Osteocyte (in vitro differentiated cells): ENCODE results near the gene KLK7. TPM values are rescaled to one million over a fixed set of nuclear protein-coding genes. Genes with fewer than 3 reads are reported as not detected.

Experiments
- DNase-seq: peaks from one replicate; pipeline ENCODE4 v3.0.0; 2021; ENCODE audit warnings: mixed read lengths; ENCODE audit not compliant: unreplicated experiment; ENCODE audit errors: extremely low spot score
- H3K27ac Mint-ChIP-seq: one replicate; pipeline ENCODE4 v1.8.0; 2021; ENCODE audit warnings: mild to moderate bottlenecking, mixed read lengths; ENCODE audit not compliant: unreplicated experiment
- H3K27me3 Mint-ChIP-seq: one replicate; pipeline ENCODE4 v1.8.0; 2021; ENCODE audit warnings: mixed read lengths; ENCODE audit not compliant: unreplicated experiment
- H3K36me3 Mint-ChIP-seq: one replicate; pipeline ENCODE4 v1.8.0; 2021; ENCODE audit warnings: mixed read lengths; ENCODE audit not compliant: unreplicated experiment
- H3K4me1 Mint-ChIP-seq: one replicate; pipeline ENCODE4 v1.8.0; 2021; ENCODE audit warnings: mixed read lengths; ENCODE audit not compliant: unreplicated experiment
- H3K4me3 Mint-ChIP-seq: one replicate; pipeline ENCODE4 v1.8.0; 2021; ENCODE audit warnings: mild to moderate bottlenecking, moderate library complexity, mixed read lengths; ENCODE audit not compliant: unreplicated experiment
- H3K9me3 Mint-ChIP-seq: one replicate; pipeline ENCODE4 v1.8.0; 2021; ENCODE audit warnings: mixed read lengths; ENCODE audit not compliant: unreplicated experiment
- CTCF ChIP-seq: fragments of 200-600 bp; sonication (generic); IDR thresholded peaks from 2 replicates; pipeline ENCODE4 v1.5.0; 2021; ENCODE audit warnings: antibody characterized with exemption, mild to moderate bottlenecking, moderate library complexity
- long read RNA-seq: library from polyadenylated mRNA; unstranded; transcript quantifications from one replicate; pipeline ENCODE4 v2.0.0, GENCODE V29; 2021
- total RNA-seq: library from RNA; stranded (reverse); gene quantifications from 2 replicates; pipeline ENCODE4 v1.2.1, GENCODE V29; 2021

The KLK7 gene
- total RNA-seq = not detected in 2 replicates
- long read RNA-seq = 0 reads

DNA sequence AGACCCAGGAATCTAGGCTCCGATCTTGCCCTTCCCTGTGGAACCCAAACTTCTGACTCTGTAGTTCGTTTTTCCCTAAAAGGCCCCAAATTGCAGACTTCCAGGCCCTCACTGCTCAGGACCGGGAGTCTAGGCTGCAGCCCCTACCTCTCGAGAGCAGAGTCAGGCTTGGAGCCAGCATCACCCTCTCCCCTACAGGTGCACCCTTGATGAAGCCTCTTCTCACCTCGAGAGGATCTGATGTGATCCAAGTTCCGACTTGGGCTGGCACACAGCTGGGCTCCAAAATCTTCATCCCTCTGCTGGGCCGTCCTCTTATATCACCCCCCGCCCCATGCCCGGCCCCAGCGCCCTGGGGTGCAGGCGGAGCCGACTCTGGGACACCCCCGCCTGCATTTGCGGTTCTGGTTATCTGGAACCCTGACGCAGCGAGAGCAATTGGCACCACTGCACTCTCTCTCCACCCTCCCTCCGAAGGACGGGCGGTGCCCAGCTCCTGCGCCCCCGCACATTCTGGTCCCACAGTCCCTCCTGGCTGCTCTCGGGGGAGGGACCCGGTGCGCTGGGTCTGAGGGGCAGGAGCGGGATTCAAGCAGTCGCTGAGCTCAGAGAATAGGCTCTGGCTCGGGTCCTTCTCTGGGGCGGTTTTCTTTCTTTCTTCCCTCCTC is at the start of gene KLK7:
TSS of gene KLK7 (minus strand) at position 293 of the 668 bp plus-strand sequence. CDS start 1,518 bp downstream, outside the sequence.
- no peak within 1 kb of the TSS for H3K4me3 Mint-ChIP-seq
- no peaks in the 10 kb centered on the region for H3K4me1 Mint-ChIP-seq
- no peaks in the 10 kb centered on the region for H3K27me3 Mint-ChIP-seq
- no peaks in the 10 kb centered on the region for H3K36me3 Mint-ChIP-seq
- no peak within 1 kb of the TSS for H3K27ac Mint-ChIP-seq
- H3K9me3 Mint-ChIP-seq = peaks cover 7% of the 10 kb centered on the region
- TF ChIP-seq CTCF = no peak
- DNase-seq = no peak

DNA sequence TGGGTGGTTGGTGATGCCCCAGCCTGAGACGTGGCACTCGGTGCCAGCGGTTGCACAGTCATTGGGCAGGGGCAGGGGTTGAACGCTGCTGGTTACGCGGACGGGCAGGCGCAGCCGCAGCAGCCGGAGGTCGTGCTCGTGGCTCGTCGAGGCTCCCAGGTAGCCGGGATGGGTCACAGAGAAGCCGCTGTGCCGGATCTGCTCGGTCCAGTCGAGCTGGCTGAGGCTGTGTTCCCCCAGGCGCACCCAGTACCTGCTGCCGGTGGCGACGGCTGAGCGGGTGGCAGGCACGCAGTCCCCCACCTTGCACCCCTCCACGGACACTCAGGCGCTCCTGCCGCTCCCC is 48.1 kb upstream of the KLK7 start:
- Mint-ChIP-seq H3K36me3 (no peaks in the 10 kb centered on the region), H3K9me3 (peaks cover 22% of the 10 kb centered on the region), H3K27ac (no peak overlapping the region), H3K27me3 (no peaks in the 10 kb centered on the region), H3K4me1 (no peaks in the 10 kb centered on the region), H3K4me3 (no peak overlapping the region)
- TF ChIP-seq CTCF = no peak
- DNase-seq = no peak

DNA sequence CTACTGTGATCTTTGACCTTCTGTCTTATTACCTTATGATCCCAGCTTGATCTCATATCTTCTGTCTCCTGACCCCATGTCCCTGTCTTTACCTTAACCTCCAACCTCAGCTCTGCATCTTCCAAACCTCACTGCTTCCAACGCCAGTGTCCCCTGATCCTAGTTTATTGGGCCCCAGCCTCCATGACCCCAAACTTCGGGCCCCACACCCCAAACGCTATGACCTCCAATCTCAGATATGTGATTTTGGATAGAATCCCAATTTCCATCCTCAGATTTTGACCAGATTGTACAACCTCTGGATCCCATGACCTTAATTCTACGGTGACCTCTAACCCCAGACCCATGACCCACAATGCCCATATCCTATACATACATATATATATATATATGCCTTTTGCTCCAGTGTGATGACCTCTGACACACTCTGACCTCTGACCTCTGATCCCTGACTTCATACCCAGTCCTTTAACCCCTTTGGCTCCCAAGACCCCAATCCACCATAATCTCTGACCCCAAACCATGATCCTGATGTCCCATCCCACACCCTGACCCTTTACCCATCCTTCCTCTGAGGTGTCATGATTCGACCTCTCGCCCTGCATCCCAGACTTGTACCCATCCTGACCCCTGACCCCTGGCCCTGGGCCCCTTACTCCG is 47.6 kb upstream of the KLK7 start:
- Mint-ChIP-seq H3K4me3 (no peak overlapping the region), H3K27ac (no peak overlapping the region), H3K36me3 (no peaks in the 10 kb centered on the region), H3K9me3 (peaks cover 17% of the 10 kb centered on the region), H3K27me3 (no peaks in the 10 kb centered on the region), H3K4me1 (no peaks in the 10 kb centered on the region)
- TF ChIP-seq CTCF = no peak
- DNase-seq = no peak

- no peaks in the 10 kb centered on the region for H3K36me3 Mint-ChIP-seq
- DNase-seq = no peak
Measured at GRCh38 chr19:51030631-51031030, 46.9 kb upstream of the KLK7 start.

More at GRCh38 chr19:51030631-51031030, 46.9 kb upstream of the KLK7 start:
- H3K4me1 Mint-ChIP-seq = no peaks in the 10 kb centered on the region
- no peaks in the 10 kb centered on the region for H3K27me3 Mint-ChIP-seq
- H3K4me3 Mint-ChIP-seq = no peak overlapping the region
- no peak for TF ChIP-seq CTCF
- H3K9me3 Mint-ChIP-seq = peaks cover 17% of the 10 kb centered on the region
- no peak overlapping the region for H3K27ac Mint-ChIP-seq
